Stimulated activated CD4-positive, alpha-beta T cell treated with anti-CD3 and anti-CD28 coated beads, Interleukin-2, amount 100 ng/mL, for 48 hours (primary cell): Measurements from ENCODE around the gene AMH.
A peak's percentile ranks its signal among the peaks of the same experiment; 100 is the strongest.
"Not testable (repeated sequence)": the region's sequence is repeated elsewhere in the genome, so short reads cannot be mapped to it uniquely, and the experiment has no call there.

Experiments
- DNase-seq, 2 donors: peaks; one replicate each; pipeline ENCODE4 v3.0.0-alpha.2; 2020

Gene AMH

DNA sequence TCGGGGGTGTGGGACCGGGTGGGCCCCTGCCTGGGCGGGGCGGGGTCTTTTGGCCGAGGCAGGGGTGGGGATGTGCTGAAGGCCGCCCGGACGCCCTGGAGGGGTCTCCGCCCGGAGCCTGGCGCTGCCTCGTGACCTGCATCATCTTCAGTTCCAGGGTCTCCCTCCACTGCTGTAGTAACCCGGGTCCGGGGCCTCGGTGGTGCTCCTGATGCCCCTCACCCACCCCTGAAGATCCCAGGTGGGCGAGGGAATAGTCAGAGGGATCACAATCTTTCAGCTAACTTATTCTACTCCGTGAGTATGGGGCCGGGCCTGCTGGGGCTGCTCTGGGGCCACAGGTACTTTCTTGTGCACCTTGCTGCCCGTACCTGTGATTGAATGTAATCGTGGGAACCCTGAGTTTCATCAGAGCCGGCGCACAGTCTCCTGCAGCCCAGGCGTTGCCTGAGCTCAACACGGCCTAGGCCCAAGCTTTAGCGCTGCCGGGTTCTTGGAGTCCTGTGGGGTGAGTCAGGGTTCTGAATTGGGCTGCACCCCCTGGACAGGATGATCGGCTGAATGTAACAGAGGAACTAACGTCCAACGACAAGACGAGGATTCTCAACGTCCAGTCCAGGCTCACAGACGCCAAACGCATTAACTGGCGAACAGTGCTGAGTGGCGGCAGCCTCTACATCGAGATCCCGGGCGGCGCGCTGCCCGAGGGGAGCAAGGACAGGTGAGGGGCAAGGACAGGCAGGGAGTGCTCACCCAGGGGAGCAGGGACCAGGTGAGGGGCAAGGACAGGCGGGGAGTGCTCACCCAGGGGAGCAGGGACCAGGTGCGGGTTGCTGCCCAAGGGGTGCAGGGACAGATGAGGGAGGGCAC is 22.3 kb downstream of the AMH start:
- no peak for DNase-seq

DNA sequence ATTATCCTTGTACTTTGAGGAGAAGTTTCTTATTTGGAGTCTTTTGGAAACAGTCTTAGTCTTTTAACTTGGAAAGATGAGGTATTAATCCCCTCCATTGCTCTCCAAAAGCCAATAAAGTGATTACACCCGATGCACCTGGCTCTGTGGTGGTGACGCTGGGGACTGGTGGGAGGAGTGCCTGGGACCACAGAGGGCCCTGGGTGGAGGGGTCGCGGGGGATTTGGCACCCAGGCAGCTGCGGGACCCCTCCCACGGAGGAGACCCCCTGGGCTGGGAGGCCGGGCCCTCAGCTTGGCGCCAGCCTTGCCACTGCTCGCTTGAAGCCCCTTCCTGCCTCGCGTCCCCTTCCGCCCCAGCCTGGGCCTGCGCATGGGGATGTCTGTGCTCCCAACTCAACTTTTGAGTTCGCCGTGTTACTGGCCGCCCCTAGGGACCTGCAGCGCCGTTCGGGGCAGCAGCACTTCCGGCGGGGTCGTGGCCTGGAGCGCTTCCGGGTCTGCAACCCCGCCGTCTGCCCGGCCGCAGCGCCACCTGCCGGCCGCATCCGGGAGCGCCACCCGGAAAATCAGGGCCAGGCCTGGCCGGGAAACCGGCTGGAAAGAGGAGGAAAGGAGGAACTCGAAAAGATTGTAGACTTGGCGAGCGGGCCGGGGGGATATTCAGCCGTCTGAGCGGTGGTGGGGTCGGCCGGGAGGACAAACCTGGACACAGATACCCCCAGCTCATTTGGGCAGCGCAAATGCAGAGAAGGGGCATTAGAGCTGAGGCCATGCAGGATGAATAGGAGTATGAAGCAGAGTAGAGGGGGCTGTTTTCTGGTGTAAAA is 24.4 kb downstream of the AMH start:
- DNase-seq = peak; percentile 79 to 87

DNA sequence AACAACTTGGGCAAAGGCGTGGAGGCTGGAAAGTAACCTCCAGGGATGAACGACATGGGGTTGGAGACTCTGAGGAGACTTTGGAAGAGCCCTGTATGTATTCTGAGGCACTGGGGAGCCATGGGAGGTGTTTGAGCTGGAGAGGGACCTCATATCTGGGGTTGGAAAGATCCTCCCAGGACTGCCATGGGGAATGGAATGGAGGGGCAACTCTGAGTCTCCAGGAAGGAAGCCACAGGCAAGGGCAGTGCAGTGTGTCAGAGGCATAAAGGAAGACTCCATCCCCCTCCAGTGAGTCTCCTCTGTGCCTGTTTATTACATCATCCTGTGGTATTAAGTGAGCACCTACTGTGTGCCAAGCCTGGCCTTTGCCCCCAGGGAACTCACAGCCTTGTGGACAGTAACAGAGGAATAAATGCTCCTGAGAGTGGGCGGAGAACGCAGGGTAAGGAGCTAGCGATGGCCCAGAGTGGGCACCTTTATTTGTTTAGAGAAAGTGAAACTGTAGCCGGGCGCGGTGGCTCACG is 25.1 kb downstream of the AMH start:
- no peak for DNase-seq

DNA sequence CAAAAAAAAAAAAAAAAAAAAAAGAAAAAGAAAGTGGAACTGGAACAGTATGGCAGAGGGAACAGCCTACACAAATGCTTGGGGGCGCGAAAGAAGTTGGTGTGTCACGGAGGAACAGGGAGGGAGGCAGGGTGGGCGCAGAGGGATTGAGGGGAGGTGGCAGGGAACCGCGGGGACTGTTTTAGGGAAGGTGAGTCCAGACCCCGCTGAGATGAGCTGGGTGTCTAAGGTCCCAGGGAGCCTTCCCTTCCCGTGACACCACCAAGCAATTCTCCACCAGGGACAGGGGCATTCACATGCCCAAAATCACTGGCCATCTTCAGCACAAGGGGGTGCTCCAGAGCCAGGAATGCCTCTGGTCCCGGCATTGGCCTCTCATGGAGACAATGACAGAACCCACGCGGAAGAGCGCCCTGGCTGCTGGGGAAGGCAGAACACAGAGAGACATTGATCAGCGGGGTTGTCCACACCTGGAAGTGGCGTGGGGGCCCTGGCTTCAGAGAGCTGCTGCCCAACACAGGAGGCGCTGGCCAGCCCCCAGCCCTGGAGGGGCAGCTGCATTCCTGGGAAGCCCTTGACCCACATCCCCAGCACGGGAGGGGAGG is 25.9 kb downstream of the AMH start:
- DNase-seq = no peak

DNA sequence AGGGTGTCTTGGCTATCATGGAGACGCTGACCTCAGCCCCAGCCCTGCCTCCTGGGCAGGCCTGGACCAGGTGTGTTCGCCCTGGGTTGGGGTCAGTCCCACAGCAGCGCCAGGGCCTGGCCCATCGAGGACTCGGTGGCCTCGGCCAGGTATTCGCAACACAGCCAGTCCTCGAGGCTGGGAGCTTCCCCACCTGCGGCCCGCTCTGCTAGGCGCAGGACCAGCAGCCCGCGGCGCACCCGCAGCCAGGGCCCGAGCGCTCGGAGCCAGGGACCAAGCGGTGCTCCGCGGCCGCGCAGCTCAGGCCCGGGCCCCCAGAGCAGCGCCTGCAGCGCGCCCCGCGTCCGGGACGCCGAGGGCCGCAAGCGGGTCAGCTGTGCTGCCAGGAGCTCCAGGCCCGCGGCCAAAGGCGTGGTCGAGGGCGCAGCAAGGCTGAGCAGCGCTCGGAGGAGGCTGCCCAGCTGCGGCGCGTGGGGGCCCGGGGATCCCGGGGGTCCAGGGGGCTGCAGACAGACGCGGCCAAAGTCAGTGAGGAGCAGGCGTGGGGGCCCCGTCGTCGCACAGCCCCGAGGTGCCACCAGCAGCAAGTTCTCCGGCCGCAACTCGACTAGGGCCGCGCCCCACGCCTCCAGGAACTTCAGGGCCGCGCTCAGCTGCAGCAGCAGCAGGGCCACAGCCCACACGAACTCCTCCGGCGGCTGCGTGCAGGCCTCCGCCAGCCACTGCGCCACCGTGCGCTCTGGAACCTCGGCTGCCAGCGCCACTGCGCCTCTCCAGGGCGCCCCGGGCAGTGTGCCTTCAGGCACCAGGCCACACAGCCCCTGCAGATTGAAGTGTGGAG is 26.7 kb downstream of the AMH start:
- DNase-seq = no peak

DNA sequence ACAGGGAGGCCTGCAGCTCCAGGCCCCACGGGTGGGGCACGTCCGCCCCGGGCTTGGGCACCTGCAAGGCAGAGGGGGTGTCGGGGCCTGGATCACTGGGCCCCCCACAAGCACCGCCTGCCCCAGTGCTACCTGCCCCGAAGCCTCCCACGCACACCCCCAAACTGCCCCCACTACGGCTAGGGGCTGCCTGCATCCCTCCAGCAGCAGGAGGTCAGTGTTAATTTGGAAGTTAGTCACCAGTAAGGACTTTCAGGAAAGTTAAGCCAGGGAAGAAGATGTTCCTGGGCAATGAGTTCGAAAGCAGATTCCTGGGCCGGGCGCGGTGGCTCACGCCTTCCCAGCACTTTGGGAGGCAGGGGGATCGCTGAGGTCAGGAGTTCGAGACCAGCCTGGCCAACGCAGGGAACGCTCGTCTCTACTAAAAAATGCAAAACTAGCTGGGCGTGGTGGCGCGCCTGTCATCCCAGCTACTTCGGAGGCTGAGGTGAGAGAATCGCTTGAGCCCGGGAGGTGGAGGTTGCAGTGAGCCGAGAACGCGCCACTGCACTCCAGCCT is 27.4 kb downstream of the AMH start:
- DNase-seq = no peak

DNA sequence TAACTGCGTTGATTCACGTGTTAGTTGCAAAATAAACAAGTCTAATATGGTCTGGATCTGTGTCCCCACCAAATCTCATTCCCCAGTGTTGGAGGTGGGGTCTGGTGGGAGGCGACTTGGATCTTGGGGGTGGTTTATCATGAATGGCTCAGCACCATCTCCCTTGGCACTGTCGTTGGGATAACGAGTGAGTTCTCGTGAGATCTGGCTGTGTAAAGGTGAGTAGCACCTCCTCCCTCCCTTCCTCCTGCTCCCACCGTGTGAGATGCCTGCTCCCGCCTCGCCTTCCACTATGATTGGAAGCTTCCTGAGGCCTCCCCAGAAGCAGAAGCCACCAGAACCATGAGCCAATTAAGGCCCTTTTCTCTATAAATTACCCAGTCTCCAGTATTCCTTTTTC is 28.0 kb downstream of the AMH start:
- DNase-seq = no peak

DNA sequence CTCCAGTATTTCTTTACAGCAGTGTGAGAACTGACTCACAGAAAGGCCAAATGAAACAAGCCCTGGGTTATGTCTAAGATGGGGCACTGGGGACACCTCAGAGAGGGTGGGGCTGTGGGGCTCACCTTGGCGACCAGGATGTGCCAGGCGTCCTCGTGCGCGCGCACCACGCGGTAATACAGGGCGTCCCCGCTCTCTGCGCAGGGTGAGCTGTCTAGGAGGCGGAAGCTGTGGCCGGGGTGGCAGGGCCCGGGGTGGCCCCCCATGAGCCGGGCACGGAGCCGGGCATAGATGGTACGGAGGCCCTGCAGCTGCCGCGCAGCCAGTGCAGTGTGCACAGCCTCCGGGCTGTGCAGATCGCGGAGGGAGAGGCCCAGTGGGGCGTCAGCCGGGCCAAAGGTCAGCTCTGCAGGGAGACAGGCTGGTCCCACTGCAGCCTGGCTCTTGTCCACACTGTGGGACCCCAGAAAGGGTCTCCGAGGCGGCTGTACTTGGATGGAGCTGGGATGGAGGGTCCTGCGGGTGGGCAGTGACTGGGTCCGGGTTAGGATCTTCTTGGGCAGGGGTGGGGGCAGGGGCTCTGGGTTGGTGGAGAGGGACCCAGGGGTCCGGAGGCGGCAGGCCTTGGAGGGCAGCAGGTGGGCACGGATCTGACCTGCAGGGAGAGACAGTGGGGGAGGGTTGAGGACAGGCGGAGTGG is 29.5 kb downstream of the AMH start:
- no peak for DNase-seq

DNA sequence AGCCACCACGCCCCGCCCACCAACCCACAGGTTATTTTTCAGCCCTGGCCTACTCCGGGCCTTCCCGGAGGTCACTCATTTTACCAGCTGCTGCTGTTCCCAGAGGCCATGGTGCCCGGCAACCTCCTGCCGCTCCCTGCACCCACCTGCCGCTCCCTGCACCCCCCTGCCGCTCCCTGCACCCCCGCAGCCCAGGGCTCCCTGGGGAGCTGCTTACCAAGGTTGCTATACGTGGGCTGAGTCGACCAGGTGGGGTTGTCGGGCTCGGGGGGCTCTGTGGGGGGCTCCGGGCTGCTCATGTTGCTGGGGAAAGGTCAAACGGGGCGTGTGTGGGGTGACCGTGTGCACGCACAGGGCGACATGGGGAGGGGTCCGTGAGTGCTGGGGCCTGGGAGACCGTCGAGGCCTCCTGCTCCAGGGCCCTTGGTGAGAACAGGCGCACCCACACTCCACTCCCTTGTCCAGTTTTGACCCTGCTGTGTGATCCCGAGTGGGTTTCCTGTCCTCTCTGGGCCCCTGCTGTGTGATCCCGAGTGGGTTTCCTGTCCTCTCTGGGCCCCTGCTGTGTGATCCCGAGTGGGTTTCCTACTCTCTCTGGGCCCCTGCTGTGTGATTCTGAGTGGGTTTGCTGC is 31.6 kb downstream of the AMH start:
- no peak for DNase-seq

DNA sequence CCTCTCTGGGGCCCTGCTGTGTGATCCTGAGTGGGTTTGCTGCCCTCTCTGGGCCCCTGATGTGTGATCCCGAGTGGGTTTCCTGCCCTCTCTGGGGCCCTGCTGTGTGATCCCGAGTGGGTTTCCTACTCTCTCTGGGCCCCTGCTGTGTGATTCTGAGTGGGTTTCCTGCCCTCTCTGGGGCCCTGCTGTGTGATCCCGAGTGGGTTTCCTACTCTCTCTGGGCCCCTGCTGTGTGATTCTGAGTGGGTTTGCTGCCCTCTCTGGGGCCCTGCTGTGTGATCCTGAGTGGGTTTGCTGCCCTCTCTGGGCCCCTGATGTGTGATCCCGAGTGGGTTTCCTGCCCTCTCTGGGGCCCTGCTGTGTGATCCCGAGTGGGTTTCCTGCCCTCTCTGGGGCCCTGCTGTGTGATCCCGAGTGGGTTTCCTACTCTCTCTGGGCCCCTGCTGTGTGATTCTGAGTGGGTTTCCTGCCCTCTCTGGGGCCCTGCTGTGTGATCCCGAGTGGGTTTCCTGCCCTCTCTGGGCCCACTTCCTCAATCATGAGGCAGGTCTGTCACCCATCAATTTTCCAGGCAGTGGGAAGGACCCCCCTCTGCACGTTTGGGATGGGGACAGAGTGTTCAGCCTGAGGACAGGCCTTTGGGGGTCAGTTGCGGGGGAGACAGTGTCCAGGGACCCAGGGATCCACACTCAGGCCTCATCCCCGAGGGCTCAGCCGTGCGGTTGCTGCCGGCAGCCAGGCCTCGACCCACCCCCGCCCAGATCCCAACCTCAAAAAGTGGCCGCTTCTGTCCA is 32.3 kb downstream of the AMH start:
- not testable (repeated sequence) for DNase-seq

DNA sequence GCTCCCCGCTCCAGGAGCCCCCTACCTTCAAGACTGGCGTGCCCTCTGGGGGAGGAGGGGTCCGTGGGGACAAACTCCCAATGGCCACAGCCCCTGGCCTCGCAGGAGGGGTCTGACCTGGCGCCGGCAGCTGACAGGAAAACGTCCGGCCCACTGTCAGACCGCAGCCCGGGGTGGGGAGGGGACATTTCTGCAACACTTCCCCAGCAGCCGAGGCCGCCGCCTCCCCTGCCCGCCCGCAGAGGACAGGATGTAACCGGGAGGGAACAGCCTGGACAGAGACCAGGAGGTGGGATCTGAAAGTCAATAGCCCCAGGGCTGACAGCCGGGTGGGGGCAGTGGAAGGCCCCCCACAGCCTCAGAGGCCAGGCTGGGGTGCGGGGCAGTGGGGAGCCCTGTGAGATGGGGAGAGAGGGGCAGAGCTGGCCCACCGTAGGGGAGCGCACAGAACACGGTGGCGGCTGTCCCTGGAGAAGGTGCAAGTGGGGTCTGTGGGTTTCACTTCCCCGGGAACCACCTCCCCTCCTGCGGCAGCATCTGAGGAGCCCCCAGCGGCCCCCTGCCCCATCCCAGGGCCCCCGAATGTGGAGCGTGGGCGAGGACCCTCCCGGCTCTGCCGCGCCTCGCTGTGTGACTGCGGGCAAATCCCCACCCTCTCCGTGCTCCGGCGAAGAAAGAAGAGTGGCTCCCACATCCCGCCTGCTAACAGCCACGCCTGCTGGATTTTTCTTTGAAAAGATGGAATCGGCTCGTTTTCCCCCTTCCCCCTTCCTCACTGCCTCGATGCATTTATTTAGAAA is 33.1 kb downstream of the AMH start, which contains the start of gene PEAK3:
PEAK3 (minus strand) TSS at position 114 of the 800 bp plus-strand sequence. CDS start 1,244 bp downstream, outside the sequence.
- no peak for DNase-seq

DNA sequence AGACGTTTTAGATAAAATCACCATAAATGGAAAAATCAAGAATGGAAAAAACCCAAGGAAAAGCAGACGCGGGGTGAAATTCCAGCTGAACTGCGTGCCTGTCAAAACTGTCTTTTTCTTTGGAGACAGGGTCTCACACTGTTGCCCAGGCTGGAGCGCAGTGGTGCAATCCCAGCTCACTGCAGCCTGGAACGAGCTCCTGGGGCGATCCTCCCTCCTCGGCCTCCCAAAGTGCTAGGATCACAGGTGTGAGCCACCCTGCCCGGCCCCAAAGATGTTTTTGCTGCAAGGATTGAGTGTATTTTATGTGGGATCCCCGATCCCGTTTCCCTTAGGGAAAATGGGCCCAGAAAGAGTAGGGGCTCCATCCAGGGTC is 33.7 kb downstream of the AMH start:
- DNase-seq = no peak

DNA sequence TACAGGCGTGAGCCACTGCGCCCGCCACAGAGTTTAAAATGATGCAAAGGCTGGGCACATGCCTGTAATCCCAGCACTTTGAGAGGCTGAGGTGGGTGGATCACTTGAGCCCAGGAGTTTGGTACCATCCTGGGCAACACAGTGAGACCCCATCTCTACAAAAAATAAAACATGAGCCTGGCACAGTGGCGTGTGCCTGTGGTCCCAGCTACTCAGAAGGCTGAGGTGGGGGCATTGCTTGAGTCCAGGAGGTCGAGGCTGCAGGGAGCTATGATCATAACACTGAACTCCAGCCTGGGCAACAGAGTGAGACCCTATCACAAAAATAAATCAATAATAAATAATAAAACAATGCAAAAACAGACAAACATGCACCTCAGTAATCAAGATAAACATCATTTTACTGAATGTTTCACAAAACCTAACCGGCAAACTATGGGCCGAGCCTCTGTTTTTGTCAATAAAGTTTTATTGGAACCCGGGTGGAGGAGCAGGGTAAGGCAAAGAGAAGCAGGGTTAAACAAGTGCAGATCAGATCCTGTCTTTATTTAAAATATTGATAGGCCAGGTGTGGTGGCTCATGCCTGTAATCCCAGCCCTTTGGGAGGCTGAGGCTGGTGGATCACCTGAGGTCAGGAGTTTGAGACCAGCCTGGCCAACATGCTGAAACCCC is 34.8 kb downstream of the AMH start:
- DNase-seq = no peak

DNA sequence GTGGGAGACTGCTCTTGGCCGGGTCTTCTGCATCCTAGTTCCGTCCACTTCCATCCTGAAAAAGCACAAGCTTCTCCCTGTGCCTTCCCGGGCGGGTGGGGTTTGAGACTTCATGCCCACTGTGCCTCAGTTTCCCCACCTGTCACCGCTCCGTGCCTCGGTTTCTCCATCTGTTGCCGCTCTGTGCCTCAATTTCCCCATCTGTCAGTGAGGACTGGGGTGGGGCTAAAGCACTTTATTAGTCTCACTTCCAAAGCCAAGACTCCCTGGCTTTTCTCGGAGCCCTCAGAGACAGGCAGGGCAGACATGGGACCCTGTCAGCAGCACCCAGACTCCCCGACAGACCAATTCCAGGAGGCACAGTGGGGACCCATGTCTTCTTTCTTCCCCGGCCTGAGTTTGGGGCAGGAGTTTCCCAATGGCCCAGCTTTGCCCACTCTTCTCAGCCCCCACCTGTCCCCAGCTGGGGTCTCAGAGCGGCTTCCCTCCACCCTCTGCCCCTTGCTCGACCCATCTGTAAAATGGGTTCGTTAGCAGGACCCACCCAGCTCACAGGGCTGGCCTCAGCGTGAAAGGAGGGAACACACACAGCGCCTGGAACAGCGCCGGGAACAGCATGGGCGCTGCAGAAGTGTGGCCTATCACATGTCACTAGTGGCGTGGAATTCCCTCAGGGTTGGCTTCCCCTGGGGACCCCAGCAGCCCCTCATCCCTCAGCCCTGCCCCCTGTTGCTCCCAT is 37.4 kb downstream of the AMH start:
- DNase-seq = no peak

DNA sequence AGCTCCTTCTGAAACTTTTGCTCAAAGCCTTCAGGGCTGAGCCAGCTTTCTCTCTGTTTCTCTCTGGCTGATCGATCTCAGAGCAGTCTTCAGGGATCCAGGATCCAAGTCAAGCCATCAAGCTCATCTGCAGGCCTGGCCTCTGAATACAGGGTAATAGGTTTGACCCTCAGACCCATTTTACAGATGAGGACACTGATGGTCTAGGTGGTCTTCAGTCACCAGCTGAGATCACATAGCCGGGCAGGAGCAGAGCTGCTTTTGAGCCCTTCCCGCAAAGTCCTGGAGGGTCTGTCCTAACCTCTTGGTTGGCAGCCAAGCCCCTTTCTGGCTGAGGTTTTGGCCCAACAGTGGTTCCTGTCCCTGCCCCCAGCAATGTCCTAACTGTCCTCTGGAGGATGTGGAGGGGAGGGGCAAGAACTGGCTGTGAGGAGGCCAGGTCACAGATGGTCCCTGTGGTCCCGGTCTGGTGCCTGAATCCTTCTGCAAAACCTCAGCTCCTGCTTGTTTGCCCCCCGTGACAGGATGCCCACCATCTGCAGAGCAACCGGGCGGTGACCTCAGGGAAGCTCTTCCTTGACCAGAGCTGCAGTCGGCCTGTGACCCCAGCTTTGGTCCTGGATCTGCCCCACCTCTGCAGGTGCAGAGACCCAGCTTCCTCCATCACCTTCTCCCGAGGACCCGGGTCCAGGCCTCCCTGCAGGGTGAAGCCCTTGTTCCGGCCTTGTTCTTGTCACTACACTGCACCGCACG is 38.6 kb downstream of the AMH start:
- no peak for DNase-seq

DNA sequence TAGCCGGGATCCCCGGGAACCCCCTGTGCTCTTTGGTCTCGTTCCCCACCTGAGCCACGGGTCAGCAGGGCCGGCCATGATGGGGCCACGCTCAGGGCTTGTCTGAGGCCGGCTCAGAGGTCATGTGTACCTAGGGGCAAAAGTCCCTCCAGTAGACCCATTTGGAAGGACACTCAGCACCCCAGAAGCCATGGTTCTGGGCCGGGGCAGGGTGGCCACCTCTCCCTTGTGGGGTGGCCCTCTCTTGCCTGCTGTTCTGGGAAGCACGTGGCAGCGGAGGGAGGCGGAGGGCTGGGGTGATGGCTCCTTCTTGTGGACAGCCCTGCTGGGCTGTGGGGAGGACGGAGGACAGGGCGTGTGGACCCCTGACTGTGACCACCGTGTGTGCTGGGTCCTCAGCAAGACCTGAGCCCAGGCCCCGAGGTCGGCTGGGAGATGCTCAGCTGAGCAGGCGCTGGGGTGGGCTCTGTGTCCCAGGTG is 39.3 kb downstream of the AMH start:
- no peak for DNase-seq
